ENCODE data around the gene MSRB1. TPM values are rescaled to one million over a fixed set of nuclear protein-coding genes. Genes with fewer than 3 reads are reported as not detected.
"Not testable (repeated sequence)": the region's sequence is repeated elsewhere in the genome, so short reads cannot be mapped to it uniquely, and the experiment has no call there.

Gene MSRB1
- total RNA-seq, 1 experiment from 2014 or later, result 18.3 TPM

DNA sequence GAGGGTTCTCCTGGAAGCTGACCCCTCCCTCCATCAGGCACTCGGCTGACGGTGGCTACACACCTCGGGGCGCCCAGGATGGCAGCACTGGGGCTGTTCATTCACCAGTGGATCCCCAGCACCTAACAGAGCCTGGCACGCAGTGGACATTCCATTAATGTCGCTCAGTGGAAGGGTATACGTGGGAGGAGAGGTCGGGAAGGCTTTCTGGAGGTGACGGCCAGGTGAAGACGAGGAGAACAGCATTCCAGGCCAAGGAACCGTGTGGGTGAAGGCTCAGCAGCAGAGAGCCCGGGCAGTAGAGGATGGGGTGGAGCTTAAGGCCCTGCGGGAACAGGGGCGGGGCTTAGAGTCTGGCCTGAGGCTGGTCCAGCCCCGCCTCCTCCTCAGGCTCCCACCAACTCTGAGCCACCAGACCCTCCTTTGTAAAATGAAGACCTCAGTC, 22.2 kb downstream of the MSRB1 start:
- Histone ChIP-seq H3K79me2 (ENCODE audit: insufficient read depth, low read length) (no peaks in the 10 kb centered on the region), H3K4me3 (replicated peaks in 1 of 2; ENCODE audit: low read depth in 1 of 2, low read length in 2 of 2) (peak overlapping the region; percentile 10 to 12; a peak in 2 of 4 replicates), H3K9ac (ENCODE audit: low read length) (no peak overlapping the region), H3K27me3 (ENCODE audit: insufficient read depth, low read length) (no peaks in the 10 kb centered on the region), H2AFZ (ENCODE audit: low read depth, low read length, poor library complexity, severe bottlenecking) (peak overlapping the region; percentile 69), H3K4me1 (ENCODE audit: control insufficient read depth in 1 of 2, insufficient read depth in 2 of 2, low read length in 2 of 2) (peaks cover 22 to 32% of the 10 kb centered on the region in 2 experiments), H3K36me3 (ENCODE audit: control insufficient read depth in 1 of 2, insufficient read depth in 2 of 2, low read length in 2 of 2) (no peaks in the 10 kb centered on the region), H3K4me2 (ENCODE audit: low read length) (peak overlapping the region; percentile 66), H4K20me1 (ENCODE audit: insufficient read depth) (no peaks in the 10 kb centered on the region), H3K27ac (ENCODE audit: low read depth, low read length) (no peak overlapping the region; the same call in 1 of the 2 replicates), H3K9me2 (ENCODE audit: insufficient read depth) (no peaks in the 10 kb centered on the region), H3K9me3 (ENCODE audit: control insufficient read depth in 1 of 2, insufficient read depth in 1 of 2, low read depth in 1 of 2, low read length in 2 of 2) (no peaks in the 10 kb centered on the region)
- BruUV-seq (replicated peaks), result no TSS peak
- ChIA-PET POLR2A (interaction anchor here (0.7 to 1.2 kb wide), 3 partner anchors 9 to 22 kb away, joined by 3 read pairs; partner anchors contain the start of gene MSRB1), RAD21 (ENCODE audit: low non-redundant PET in 1 of 2, low total read pairs in 2 of 2, uncharacterized antibody in 2 of 2, unreplicated experiment in 2 of 2) (no interaction called here), CTCF (no interaction called here)
- ATAC-seq (peak; percentile 90), DNase-seq (ENCODE audit: low read depth, low spot score) (no peak)
- intact Hi-C loops (cut with micrococcal nuclease), result no loop called here
- TF ChIP-seq TCF7L2 (IDR thresholded peaks at IDR 0.05; ENCODE audit: borderline replicate concordance, extremely low read depth, insufficient read depth, insufficient read length) (no peak), CBX3 (IDR thresholded peaks at IDR 0.05; ENCODE audit: low read depth) (no peak), EZH2 (IDR thresholded peaks at IDR 0.05) (no peak), ELF1 (IDR thresholded peaks at IDR 0.05; ENCODE audit: borderline replicate concordance, low read depth) (no peak), EZH2phosphoT487 (IDR thresholded peaks at IDR 0.05; ENCODE audit: borderline replicate concordance) (no peak), EGR1 (IDR thresholded peaks at IDR 0.05; ENCODE audit: low read depth) (no peak), CEBPB (IDR thresholded peaks at IDR 0.05; ENCODE audit: low read depth) (no peak), POLR2A (IDR thresholded peaks at IDR 0.05; ENCODE audit: borderline replicate concordance, extremely low read depth, insufficient read depth, insufficient read length) (no peak), ZFX (IDR thresholded peaks at IDR 0.05) (no peak), FOSL1 (IDR thresholded peaks at IDR 0.05; ENCODE audit: low read depth) (no peak), SP1 (IDR thresholded peaks at IDR 0.05; ENCODE audit: low read depth) (no peak)
- TF ChIP-seq, protein P1, sequence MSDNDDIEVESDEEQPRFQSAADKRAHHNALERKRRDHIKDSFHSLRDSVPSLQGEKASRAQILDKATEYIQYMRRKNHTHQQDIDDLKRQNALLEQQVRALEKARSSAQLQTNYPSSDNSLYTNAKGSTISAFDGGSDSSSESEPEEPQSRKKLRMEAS (IDR thresholded peaks at IDR 0.05), result no peak
- TF ChIP-seq, protein P2, sequence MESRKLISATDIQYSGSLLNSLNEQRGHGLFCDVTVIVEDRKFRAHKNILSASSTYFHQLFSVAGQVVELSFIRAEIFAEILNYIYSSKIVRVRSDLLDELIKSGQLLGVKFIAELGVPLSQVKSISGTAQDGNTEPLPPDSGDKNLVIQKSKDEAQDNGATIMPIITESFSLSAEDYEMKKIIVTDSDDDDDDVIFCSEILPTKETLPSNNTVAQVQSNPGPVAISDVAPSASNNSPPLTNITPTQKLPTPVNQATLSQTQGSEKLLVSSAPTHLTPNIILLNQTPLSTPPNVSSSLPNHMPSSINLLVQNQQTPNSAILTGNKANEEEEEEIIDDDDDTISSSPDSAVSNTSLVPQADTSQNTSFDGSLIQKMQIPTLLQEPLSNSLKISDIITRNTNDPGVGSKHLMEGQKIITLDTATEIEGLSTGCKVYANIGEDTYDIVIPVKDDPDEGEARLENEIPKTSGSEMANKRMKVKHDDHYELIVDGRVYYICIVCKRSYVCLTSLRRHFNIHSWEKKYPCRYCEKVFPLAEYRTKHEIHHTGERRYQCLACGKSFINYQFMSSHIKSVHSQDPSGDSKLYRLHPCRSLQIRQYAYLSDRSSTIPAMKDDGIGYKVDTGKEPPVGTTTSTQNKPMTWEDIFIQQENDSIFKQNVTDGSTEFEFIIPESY (IDR thresholded peaks at IDR 0.05; ENCODE audit: extremely low read depth, insufficient replicate concordance, low read length), result no peak
- TF ChIP-seq, protein P3, sequence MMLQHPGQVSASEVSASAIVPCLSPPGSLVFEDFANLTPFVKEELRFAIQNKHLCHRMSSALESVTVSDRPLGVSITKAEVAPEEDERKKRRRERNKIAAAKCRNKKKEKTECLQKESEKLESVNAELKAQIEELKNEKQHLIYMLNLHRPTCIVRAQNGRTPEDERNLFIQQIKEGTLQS (IDR thresholded peaks at IDR 0.05), result no peak
- TF ChIP-seq, protein P4, sequence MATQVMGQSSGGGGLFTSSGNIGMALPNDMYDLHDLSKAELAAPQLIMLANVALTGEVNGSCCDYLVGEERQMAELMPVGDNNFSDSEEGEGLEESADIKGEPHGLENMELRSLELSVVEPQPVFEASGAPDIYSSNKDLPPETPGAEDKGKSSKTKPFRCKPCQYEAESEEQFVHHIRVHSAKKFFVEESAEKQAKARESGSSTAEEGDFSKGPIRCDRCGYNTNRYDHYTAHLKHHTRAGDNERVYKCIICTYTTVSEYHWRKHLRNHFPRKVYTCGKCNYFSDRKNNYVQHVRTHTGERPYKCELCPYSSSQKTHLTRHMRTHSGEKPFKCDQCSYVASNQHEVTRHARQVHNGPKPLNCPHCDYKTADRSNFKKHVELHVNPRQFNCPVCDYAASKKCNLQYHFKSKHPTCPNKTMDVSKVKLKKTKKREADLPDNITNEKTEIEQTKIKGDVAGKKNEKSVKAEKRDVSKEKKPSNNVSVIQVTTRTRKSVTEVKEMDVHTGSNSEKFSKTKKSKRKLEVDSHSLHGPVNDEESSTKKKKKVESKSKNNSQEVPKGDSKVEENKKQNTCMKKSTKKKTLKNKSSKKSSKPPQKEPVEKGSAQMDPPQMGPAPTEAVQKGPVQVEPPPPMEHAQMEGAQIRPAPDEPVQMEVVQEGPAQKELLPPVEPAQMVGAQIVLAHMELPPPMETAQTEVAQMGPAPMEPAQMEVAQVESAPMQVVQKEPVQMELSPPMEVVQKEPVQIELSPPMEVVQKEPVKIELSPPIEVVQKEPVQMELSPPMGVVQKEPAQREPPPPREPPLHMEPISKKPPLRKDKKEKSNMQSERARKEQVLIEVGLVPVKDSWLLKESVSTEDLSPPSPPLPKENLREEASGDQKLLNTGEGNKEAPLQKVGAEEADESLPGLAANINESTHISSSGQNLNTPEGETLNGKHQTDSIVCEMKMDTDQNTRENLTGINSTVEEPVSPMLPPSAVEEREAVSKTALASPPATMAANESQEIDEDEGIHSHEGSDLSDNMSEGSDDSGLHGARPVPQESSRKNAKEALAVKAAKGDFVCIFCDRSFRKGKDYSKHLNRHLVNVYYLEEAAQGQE (IDR thresholded peaks at IDR 0.05; ENCODE audit: low read depth), result no peak

DNA sequence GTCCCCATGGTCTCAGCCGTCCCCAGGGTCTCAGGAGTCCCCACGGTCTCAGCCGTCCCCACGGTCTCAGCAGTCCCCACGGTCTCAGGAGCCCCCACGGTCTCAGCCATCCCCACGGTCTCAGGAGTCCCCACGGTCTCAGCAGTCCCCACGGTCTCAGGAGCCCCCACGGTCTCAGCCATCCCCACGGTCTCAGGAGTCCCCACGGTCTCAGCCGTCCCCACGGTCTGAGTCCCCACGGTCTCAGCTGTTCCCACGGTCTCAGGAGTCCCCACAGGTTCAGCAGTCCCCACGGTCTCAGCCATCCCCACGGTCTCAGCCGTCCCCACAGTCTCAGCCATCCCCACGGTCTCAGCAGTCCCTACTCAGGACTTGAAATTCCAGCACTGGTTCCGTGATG, 22.9 kb downstream of the MSRB1 start:
- H4K20me1 ChIP-seq (ENCODE audit: insufficient read depth); RAD21 ChIA-PET (ENCODE audit: low non-redundant PET in 1 of 2, low total read pairs in 2 of 2, uncharacterized antibody in 2 of 2, unreplicated experiment in 2 of 2); CTCF ChIA-PET; H3K27me3 ChIP-seq (ENCODE audit: insufficient read depth, low read length); H3K9ac ChIP-seq (ENCODE audit: low read length); DNase-seq (ENCODE audit: low read depth, low spot score); H3K36me3 ChIP-seq (ENCODE audit: control insufficient read depth in 1 of 2, insufficient read depth in 2 of 2, low read length in 2 of 2); H2AFZ ChIP-seq (ENCODE audit: low read depth, low read length, poor library complexity, severe bottlenecking); H3K9me3 ChIP-seq (ENCODE audit: control insufficient read depth in 1 of 2, insufficient read depth in 1 of 2, low read depth in 1 of 2, low read length in 2 of 2); H3K4me3 ChIP-seq (replicated peaks in 1 of 2; ENCODE audit: low read depth in 1 of 2, low read length in 2 of 2); intact Hi-C loops (cut with micrococcal nuclease); H3K9me2 ChIP-seq (ENCODE audit: insufficient read depth); H3K79me2 ChIP-seq (ENCODE audit: insufficient read depth, low read length); ATAC-seq; H3K4me2 ChIP-seq (ENCODE audit: low read length); H3K27ac ChIP-seq (ENCODE audit: low read depth, low read length); BruUV-seq (replicated peaks): not testable (repeated sequence)
- POLR2A ChIA-PET, result interaction anchor here (1.2 kb wide), 1 partner anchor 23 kb away, joined by 3 read pairs; the partner anchor contains the start of gene MSRB1
- H3K4me1 ChIP-seq (ENCODE audit: control insufficient read depth in 1 of 2, insufficient read depth in 2 of 2, low read length in 2 of 2), result peaks cover 22 to 32% of the 10 kb centered on the region in 2 experiments

All from HCT116 (cell line).